ENCODE data around the gene RAB28.

RAB28 gene

DNA sequence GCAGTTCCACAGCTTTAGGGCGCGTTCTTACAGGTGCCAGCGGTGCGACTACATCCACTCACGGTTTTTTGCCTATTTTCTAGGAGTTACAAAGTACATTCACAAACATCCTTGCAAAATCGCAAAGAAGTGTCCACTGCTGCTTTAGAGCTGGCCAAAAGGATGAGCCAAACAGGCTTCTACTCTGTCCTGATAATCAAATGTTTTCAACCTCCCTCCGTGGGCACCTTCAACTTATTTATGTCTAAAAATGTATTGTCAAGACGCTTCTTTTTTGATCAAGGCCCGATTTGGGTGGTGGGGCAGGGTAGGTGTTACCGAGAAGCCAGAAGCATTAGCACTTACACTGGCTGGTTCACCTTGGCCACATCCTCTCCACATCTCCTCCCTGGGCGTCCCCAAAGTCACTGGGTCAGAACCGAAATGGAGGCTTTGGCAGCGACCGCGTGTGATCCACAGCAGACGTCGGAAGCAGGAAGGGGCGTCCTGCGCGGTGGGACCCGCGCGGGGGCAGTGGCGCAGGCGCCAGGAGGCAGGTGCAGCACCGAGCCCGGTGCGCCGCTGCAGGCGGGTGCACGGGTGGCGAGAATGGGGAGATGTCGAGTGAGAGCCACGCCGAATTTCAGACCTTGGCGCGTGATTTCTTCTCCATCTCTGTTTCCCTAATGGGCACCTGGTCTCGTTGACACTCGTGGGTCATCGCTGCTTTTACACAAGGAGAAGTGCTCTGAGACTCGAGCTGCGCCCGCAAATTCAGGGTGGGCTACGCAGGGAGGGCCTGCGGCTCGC lies 43.2 kb upstream of the RAB28 start:
- TF ChIP-seq, protein P1, sequence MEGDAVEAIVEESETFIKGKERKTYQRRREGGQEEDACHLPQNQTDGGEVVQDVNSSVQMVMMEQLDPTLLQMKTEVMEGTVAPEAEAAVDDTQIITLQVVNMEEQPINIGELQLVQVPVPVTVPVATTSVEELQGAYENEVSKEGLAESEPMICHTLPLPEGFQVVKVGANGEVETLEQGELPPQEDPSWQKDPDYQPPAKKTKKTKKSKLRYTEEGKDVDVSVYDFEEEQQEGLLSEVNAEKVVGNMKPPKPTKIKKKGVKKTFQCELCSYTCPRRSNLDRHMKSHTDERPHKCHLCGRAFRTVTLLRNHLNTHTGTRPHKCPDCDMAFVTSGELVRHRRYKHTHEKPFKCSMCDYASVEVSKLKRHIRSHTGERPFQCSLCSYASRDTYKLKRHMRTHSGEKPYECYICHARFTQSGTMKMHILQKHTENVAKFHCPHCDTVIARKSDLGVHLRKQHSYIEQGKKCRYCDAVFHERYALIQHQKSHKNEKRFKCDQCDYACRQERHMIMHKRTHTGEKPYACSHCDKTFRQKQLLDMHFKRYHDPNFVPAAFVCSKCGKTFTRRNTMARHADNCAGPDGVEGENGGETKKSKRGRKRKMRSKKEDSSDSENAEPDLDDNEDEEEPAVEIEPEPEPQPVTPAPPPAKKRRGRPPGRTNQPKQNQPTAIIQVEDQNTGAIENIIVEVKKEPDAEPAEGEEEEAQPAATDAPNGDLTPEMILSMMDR (conservative IDR thresholded peaks at IDR 0.05; ENCODE audit: low read depth, low read length), result no peak
- H3K4me3 ChIP-seq (ENCODE audit: low read depth, low read length), result no peak overlapping the region

DNA sequence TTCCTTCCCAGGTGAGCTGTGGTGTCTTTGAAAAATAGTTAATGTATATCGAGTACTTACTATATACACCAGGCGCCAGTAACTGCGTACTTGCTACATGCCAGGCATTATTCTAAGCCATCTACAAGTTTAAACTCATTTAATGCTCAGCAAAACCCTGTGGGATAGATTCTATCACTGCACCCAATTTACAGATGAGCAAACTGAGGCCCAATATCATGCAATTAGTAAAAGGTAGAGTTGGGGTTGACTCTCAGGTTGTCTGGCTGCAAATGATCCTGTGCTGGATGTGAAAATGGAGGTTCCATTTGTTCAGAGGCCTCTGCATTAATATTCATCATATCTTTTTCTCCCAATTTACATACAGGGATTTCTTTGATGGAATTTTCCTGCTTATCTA lies 42.5 kb upstream of the RAB28 start:
- DNase-seq (ENCODE audit: low read depth), result no peak
- TF ChIP-seq, protein P1 (conservative IDR thresholded peaks at IDR 0.05; ENCODE audit: low read depth, low read length), result no peak
- no peak overlapping the region for H3K4me3 ChIP-seq (ENCODE audit: low read depth, low read length)

More for the DNA sequence above, 43.2 kb upstream of the RAB28 start:
- no peak for DNase-seq (ENCODE audit: low read depth)

DNA sequence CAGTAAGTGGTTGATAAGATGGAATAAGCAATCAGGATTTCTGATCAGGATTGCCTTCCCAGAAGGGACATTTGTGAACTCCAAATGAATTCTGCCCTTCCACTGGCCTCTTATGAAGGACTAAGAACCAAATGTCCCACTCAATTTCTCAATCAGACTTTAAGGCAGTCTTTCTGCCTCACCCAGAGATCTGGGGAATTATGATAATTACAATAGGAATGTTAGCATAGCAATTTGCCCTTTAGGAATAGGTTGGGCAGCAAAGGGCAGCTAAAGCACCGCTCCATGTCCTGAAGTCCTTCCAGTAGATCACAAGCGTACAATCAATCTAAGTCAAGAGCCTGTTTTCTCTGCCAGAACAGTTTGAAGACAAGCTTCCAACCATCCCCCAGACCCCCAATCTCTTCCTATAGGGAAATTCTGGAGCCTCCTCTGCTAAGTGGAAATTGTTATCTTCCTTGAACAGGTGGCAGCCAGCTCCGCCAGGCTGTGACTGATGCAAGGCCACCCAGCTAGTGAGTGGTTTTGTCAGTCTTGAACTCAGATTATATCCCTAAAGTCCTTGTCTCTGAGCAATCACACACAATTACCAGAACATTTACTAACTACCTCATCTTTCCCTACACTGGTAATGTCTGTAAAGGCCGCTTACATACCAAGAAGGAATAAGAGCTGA lies 41.6 kb upstream of the RAB28 start:
- TF ChIP-seq, protein P1 (conservative IDR thresholded peaks at IDR 0.05; ENCODE audit: low read depth, low read length), result no peak
- no peak for DNase-seq (ENCODE audit: low read depth)
- H3K4me3 ChIP-seq (ENCODE audit: low read depth, low read length), result no peak overlapping the region

DNA sequence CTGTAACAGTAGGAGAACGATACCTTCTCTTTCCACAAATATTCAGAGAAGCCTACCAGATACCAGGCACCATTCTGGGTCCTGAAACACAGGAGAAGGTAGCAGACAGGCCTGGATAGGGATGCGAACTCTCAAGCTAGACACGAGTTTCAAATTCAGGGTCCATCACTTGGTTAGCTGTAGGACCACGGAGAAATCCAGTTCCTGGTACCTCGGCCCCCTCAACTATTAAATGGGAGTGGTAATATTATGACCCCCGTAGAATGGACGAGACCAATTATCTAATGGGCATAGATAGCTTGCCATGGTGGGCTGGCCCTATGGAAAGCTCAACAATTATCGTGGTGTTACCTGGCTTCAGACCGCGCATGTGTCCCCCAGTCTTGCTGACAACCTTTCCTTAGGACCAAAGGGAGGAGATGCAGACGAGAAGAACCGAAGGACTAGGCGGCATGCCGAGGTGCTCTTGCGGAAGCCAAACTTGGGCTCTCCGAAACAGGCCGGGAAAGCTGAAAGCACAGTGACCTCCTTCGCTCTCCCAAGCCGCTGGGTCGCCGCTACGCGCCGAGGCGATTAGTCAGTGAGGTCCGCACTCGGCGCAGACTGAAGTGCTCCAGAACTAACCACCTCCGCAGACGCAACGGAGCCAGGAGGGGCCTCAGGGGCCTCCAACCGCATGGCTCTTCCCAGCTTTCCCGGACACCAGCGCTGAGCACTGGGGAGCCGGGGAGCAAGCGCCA lies 40.5 kb upstream of the RAB28 start:
- TF ChIP-seq, protein P1 (conservative IDR thresholded peaks at IDR 0.05; ENCODE audit: low read depth, low read length), result no peak
- peak; percentile 56 for DNase-seq (ENCODE audit: low read depth)
- no peak overlapping the region for H3K4me3 ChIP-seq (ENCODE audit: low read depth, low read length)

DNA sequence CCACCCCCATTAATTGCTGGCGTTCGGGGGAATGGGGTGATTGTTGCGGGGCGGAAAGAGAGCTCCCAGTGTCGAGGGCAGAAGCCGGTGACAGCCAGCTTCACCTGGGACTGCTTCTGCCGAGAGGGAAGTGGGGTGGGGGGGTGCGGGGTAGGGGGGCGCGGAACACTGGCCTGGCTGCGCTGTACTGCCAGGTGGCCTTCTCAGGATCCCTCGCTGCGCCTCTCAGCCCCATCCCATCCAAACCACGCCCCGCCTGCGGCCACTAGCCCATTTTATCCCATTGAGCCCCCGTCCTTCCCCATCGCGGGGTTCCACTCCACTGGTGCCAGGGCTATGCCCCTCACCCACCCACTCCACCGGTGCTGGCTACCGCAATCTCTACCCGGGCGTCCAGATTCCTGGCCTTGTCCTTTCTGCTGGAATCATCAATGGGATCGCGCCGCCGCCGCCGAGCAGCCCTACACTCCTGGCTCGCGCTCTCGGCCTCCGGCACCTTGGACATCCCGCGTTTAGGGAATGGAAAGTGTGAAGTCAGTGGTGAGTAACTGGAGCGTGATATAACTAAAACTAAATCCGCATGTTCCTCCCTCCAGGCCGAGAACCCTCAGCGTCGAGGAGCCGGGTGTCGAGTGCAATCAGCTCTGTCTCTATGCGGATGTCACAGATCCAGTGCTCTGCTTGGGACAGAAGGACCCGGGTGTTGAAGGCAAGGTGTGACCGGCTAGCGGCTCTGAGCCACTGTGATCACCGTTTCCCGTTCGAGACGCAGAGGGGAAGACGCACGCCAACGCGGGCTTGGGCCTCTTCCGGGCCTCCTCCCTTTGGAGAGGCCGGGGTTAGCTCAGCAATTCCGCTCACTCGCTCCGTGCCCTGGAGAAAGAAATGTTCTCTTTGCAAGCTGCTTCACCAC lies 39.7 kb upstream of the RAB28 start:
- TF ChIP-seq, protein P1 (conservative IDR thresholded peaks at IDR 0.05; ENCODE audit: low read depth, low read length), result no peak
- H3K4me3 ChIP-seq (ENCODE audit: low read depth, low read length), result no peak overlapping the region
- DNase-seq (ENCODE audit: low read depth), result no peak

DNA sequence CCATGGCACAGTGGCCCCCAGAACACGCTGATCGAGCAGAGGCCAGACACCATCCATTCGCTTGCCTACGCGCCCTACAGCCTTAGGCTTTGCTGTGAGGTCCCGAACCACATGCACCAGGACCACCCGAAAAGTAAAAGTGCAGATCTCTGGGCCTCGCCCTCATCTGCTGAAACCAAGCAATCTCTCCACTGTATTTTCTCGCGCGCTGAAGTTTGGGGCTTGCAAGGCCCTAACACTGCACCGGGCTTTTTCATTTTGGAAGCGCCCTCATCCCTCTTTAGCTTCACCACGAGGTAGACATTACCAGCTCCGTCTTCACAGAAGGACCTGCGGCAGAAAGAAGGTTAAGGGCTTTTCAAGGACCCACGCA lies 39.0 kb upstream of the RAB28 start:
- TF ChIP-seq, protein P1 (conservative IDR thresholded peaks at IDR 0.05; ENCODE audit: low read depth, low read length), result no peak
- no peak overlapping the region for H3K4me3 ChIP-seq (ENCODE audit: low read depth, low read length)
- DNase-seq (ENCODE audit: low read depth), result no peak
